Sigmoid colon (tissue), 7 donors: ENCODE results near the gene COA1. TPM values are rescaled to one million over a fixed set of nuclear protein-coding genes. Genes with fewer than 3 reads are reported as not detected.
A peak's percentile ranks its signal among the peaks of the same experiment; 100 is the strongest.

Experiments used
- DNase-seq: peaks from one replicate; pipeline ENCODE4 v3.0.0-alpha.2; 2019
- H3K27ac ChIP-seq, 4 donors: fragments of 200-600 bp; sonication (generic); one replicate each; pipeline ENCODE4 v1.5.1; 2016 to 2019; ENCODE audit warnings: mild to moderate bottlenecking in 1 of 4
- H3K27me3 ChIP-seq, 3 donors: fragments of 200-600 bp; sonication (generic); one replicate each; pipeline ENCODE4 v1.5.1; 2019; ENCODE audit warnings: mild to moderate bottlenecking in 1 of 3
- H3K36me3 ChIP-seq, 4 donors: fragments of 200-600 bp; sonication (generic); one replicate each; pipeline ENCODE4 v1.5.1; 2016 to 2019
- H3K4me1 ChIP-seq, 4 donors: fragments of 200-600 bp; sonication (generic); one replicate each; pipeline ENCODE4 v1.5.1; 2017 to 2019
- H3K4me3 ChIP-seq, 4 donors: fragments of 200-600 bp; sonication (generic); one replicate each; pipeline ENCODE4 v1.5.1; 2017 to 2019; ENCODE audit warnings: mild to moderate bottlenecking in 2 of 4, moderate library complexity in 1 of 4
- H3K9me3 ChIP-seq, 4 donors: fragments of 200-600 bp in 3 of 4; sonication (generic) in 3 of 4; one replicate each; pipeline versions ENCODE4 v1.5.1 to v1.6.1; 2013 to 2019
- EP300 ChIP-seq, 4 donors: sonication (generic); formaldehyde crosslinking; IDR thresholded peaks; one replicate each; pipeline ENCODE4 v1.6.1; 2017; ENCODE audit warnings: antibody characterized with exemption in 4 of 4
- POLR2A ChIP-seq, 2 donors: fragments of 450-650 bp; IDR thresholded peaks; one replicate each; pipeline ENCODE4 v1.6.1; 2016; ENCODE audit warnings: antibody characterized with exemption in 2 of 2, mild to moderate bottlenecking in 2 of 2, moderate library complexity in 2 of 2
- POLR2AphosphoS5 ChIP-seq, 4 donors: sonication (generic); formaldehyde crosslinking; IDR thresholded peaks; one replicate each; pipeline ENCODE4 v1.6.1; 2017; ENCODE audit warnings: antibody characterized with exemption in 4 of 4
- WGBS, 2 donors: extraction: QIAGEN DNeasy Blood & Tissue Kit; methylation state at CpG; one replicate each; pipeline ENCODE4 v1.1.7; 2013; 5-methylcytosine and 5-hydroxymethylcytosine counted together
- intact Hi-C: fragments of 100-400 bp; cut with DNase I; formaldehyde crosslinking; loops from one replicate; pipeline ENCODE4 v1.15.1; 2023
- polyA plus RNA-seq, 3 donors: library from polyadenylated mRNA; stranded (reverse); fragments of 200-250 nt; gene quantifications; one replicate each; pipeline ENCODE4 v1.2.3, GENCODE V29; 2013
- total RNA-seq, 4 donors: library from RNA; depleted of rRNA; stranded (reverse); fragments of >200 nt; gene quantifications; one replicate each; pipeline ENCODE4 v1.1.0, GENCODE V29; 2016
- TF ChIP-seq, protein P1 (sequence below), 4 experiments: fragments of 450-650 bp in 3 of 4; fragments of 200-600 bp in 1 of 4; IDR thresholded peaks; one replicate each; pipeline ENCODE4 v1.5.1; 2016 to 2019; ENCODE audit warnings: antibody characterized with exemption in 4 of 4, mild to moderate bottlenecking in 3 of 4, moderate library complexity in 2 of 4
- donor health status: healthy with polysubstance abuse.
- donor health status: Bipolar disorder and iron deficiency.
- donor health status: healthy.

The COA1 gene
- total and polyA plus RNA-seq, 7 donors: 31.2 to 61.2 (median 42.6) TPM

DNA sequence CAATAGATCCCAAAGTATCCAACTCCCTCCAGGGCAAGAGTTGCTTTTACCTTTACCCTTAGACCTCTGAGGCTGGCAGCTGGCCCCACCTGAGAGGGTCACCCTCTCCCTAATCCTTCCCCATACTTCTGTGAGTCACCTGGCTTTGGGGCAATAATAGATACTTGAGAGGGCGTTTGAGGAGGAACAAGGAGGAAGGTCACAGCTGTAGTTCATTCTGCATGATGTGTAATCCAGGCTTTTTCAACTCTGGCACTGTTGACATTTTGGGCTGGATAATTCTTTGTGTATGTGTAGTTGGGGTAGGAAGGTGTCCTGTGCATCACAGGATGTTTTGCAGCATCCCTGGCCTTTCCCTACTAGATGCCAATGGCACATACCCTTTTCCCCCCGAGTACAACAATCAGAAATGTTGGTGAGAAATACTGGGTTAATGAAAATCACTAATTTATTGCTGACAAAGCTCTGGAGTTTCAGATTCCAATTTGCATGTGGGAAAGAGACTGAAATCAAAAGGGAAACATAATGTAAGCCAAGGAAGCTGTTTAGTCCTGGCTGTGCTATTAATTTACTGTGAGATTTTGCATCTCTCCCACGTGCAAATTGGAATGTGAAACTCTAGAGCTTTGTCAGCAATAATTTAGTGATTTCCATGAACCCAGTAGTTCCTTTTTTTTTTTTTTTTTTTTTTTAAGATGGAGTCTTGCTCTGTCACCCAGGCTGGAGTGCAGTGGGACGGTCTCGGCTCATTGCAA is 32.8 kb upstream of the COA1 start:
- Histone ChIP-seq H3K27me3 (no peaks in the 10 kb centered on the region), H3K4me3 (no peak overlapping the region), H3K9me3 (no peaks in the 10 kb centered on the region), H3K4me1 (peaks cover 0 to 51% (median 42%) of the 10 kb centered on the region in 4 donors), H3K36me3 (no peaks in the 10 kb centered on the region), H3K27ac (peak overlapping the region in 2 of 4 donors; percentile 72 to 73)
- no peak for DNase-seq
- intact Hi-C loops: loop anchor here (1.0 kb wide), 1 partner anchor 34 kb away; no protein-coding TSS in a partner anchor
- 65 to 68% methylated on average over 5 of the region's 5 CpGs for WGBS, 2 donors
- TF ChIP-seq EP300 (IDR thresholded peaks at IDR 0.05) (no peak), POLR2AphosphoS5 (IDR thresholded peaks at IDR 0.05) (no peak)

DNA sequence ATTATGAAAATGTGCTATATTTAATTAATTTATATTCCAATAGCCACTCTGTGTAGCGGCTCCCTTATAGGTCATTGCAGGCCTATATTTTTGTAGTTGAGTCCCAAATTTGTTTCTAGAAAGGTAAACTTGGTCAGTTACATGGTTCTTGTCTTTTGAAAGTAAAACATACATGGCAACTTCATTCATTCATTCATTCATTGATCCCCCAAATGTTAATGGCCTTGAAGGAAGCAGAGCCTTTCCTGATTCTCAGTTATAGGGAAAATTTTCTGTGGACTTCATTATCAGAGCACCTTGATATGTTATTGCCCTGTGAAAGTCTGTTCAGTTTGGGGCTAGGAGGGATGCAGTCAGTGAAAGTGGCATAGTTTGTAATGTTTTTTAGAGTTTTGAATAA is 32.1 kb upstream of the COA1 start:
- no peaks in the 10 kb centered on the region for H3K9me3 ChIP-seq
- TF ChIP-seq EP300 (IDR thresholded peaks at IDR 0.05): no peak
- no peak for TF ChIP-seq POLR2AphosphoS5 (IDR thresholded peaks at IDR 0.05)
- TF ChIP-seq, protein P1, sequence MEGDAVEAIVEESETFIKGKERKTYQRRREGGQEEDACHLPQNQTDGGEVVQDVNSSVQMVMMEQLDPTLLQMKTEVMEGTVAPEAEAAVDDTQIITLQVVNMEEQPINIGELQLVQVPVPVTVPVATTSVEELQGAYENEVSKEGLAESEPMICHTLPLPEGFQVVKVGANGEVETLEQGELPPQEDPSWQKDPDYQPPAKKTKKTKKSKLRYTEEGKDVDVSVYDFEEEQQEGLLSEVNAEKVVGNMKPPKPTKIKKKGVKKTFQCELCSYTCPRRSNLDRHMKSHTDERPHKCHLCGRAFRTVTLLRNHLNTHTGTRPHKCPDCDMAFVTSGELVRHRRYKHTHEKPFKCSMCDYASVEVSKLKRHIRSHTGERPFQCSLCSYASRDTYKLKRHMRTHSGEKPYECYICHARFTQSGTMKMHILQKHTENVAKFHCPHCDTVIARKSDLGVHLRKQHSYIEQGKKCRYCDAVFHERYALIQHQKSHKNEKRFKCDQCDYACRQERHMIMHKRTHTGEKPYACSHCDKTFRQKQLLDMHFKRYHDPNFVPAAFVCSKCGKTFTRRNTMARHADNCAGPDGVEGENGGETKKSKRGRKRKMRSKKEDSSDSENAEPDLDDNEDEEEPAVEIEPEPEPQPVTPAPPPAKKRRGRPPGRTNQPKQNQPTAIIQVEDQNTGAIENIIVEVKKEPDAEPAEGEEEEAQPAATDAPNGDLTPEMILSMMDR (IDR thresholded peaks at IDR 0.05): no peak
- TF ChIP-seq POLR2A (IDR thresholded peaks at IDR 0.05): no peak
- H3K4me3 ChIP-seq: no peak overlapping the region
- H3K27me3 ChIP-seq: no peaks in the 10 kb centered on the region
- intact Hi-C loops: no loop called here
- H3K36me3 ChIP-seq: no peaks in the 10 kb centered on the region
- WGBS, 2 donors: 96 to 98% methylated on average over 1 of the region's 1 CpG
- H3K4me1 ChIP-seq: peaks cover 0 to 51% (median 42%) of the 10 kb centered on the region in 4 donors
- DNase-seq: no peak
- peak overlapping the region in 1 of 4 donors; percentile 73 for H3K27ac ChIP-seq

DNA sequence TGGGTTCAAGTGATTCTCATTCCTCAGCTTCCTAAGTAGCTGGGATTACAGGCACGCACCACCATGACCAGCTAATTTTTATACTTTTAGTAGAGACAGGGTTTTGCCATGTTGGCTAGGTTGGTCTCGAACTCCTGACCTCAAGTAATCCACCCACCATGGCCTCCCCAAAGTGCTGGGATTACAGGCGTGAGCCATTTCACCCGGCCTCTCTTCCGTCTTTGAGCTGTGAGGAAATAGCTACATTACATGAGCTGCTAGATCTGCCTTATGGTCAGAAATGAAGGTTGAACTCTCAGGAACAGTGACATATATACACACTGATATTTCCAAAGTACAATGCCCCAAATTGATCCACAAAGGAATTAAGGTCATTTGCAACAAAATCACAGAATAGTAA is 31.5 kb upstream of the COA1 start:
- H3K4me1 ChIP-seq: peaks cover 0 to 51% (median 42%) of the 10 kb centered on the region in 4 donors
- no peak overlapping the region for H3K4me3 ChIP-seq
- no peaks in the 10 kb centered on the region for H3K36me3 ChIP-seq
- TF ChIP-seq POLR2A (IDR thresholded peaks at IDR 0.05): no peak
- TF ChIP-seq, protein P1 (IDR thresholded peaks at IDR 0.05): no peak
- intact Hi-C loops: no loop called here
- no peaks in the 10 kb centered on the region for H3K9me3 ChIP-seq
- WGBS, 2 donors: 96 to 97% methylated on average over 5 of the region's 5 CpGs
- no peak overlapping the region for H3K27ac ChIP-seq
- no peak for DNase-seq
- H3K27me3 ChIP-seq: no peaks in the 10 kb centered on the region

DNA sequence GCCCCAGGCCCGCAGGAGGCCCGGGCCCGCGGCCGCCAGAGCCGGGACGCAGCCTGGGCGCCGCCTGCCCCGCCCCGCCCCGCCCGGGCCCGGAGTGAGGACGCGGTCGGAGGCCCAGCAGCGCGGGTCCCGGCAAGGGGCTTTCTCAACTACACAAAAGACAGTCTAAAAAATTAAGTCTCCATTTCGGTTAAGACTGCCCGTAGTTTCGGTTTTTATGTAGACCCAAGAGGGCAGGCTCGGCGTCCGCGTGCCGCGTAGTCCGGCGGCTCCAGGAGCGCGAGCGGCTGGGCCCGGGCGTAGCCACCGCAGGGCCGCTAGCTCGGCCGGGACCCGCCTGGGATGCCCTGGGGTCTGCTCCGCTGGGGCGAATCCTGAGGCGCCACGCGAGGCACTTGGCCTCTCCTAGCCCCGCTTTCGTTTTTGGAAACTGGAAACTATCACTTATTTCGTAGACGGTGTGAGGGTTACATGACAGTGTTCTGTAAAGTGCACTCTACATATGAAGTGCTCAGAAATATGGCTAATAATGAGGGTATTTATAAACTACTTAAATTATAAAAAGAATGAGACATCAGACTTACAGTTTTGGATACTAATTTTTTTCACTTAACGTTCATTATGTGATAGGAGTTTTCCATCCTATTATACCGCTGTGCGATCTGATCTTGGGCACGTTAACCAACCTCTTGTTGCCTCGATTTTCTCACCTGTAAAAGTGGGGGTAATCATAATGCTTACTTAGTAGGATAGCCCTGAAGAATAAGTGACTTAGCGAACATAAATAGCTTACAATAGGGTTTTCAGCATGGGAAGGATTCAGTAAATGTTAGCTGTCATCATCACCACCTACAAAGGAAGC is 29.7 kb upstream of the COA1 start:
- H3K27ac ChIP-seq: peak overlapping the region; percentile 81 to 91 (median 84)
- H3K36me3 ChIP-seq: no peaks in the 10 kb centered on the region
- no peak for DNase-seq
- intact Hi-C loops: loop anchor here (2.0 kb wide), 1 partner anchor 24 kb away; no protein-coding TSS in a partner anchor
- 6 to 7% methylated on average over 56 of the region's 56 CpGs for WGBS, 2 donors
- H3K9me3 ChIP-seq: no peaks in the 10 kb centered on the region
- H3K4me3 ChIP-seq: peak overlapping the region; percentile 56 to 97 (median 82)
- H3K4me1 ChIP-seq: peaks cover 0 to 36% (median 29%) of the 10 kb centered on the region in 4 donors
- H3K27me3 ChIP-seq: no peaks in the 10 kb centered on the region
- TF ChIP-seq POLR2A (IDR thresholded peaks at IDR 0.05): no peak
- TF ChIP-seq, protein P1 (IDR thresholded peaks at IDR 0.05): no peak
- no peak for TF ChIP-seq POLR2AphosphoS5 (IDR thresholded peaks at IDR 0.05)
- no peak for TF ChIP-seq EP300 (IDR thresholded peaks at IDR 0.05)
